CD14-positive monocyte (primary cell): Measurements from ENCODE around the gene SLC12A6. TPM values are rescaled to one million over a fixed set of nuclear protein-coding genes. Genes with fewer than 3 reads are reported as not detected.

Experiments
- DNase-seq, 3 donors: peaks; one replicate each; pipeline ENCODE4 v3.0.0-alpha.2; 2011 to 2022
- H2AFZ ChIP-seq: 2 replicates; pipeline ENCODE4 v1.6.0; 2012; ENCODE audit warnings: mild to moderate bottlenecking, low read depth, low read length, inconsistent platforms; ENCODE audit not compliant: insufficient read depth, poor library complexity, severe bottlenecking
- H3K27ac ChIP-seq, 2 donors: 1 replicate in 1 of 2; 2 replicates in 1 of 2; pipeline ENCODE4 v1.5.1; 2012 to 2013; ENCODE audit warnings: low read length in 2 of 2, control low read depth in 1 of 2, inconsistent platforms in 1 of 2, low read depth in 1 of 2, mild to moderate bottlenecking in 1 of 2
- H3K27me3 ChIP-seq, 2 donors: one replicate each; pipeline versions ENCODE4 v1.6.0 to v1.6.1; 2011 to 2013; ENCODE audit warnings: low read length in 2 of 2; ENCODE audit not compliant: control insufficient read depth in 2 of 2, insufficient read depth in 2 of 2
- H3K36me3 ChIP-seq, 2 donors: replicated peaks in 1 of 2; 1 replicate in 1 of 2; 2 replicates in 1 of 2; pipeline versions ENCODE4 v1.5.1 to v1.6.1; 2012 to 2013; ENCODE audit warnings: low read length in 2 of 2, control low read depth in 1 of 2, inconsistent platforms in 1 of 2, mild to moderate bottlenecking in 1 of 2; ENCODE audit not compliant: insufficient read depth in 2 of 2, control insufficient read depth in 1 of 2
- H3K4me1 ChIP-seq, 2 donors: 1 replicate in 1 of 2; 2 replicates in 1 of 2; pipeline versions ENCODE4 v1.5.1 to v1.6.1; 2012 to 2013; ENCODE audit warnings: low read length in 2 of 2, control low read depth in 1 of 2, inconsistent platforms in 1 of 2, mild to moderate bottlenecking in 1 of 2, moderate library complexity in 1 of 2; ENCODE audit not compliant: insufficient read depth in 2 of 2, control insufficient read depth in 1 of 2
- H3K4me2 ChIP-seq: replicated peaks from 2 replicates; pipeline ENCODE3; 2012; ENCODE audit warnings: low read length, moderate library complexity, mild to moderate bottlenecking; ENCODE audit not compliant: poor library complexity, severe bottlenecking; ENCODE audit errors: extremely low read depth
- H3K4me3 ChIP-seq, 3 experiments: fragments of 200-600 bp in 1 of 3; sonication (generic) in 1 of 3; replicated peaks in 1 of 3; 1 replicate in 2 of 3; 2 replicates in 1 of 3; pipeline ENCODE4 v1.5.1; 2011 to 2013; ENCODE audit warnings: low read length in 3 of 3, mild to moderate bottlenecking in 3 of 3, control low read depth in 2 of 3, low read depth in 2 of 3, inconsistent platforms in 1 of 3, moderate library complexity in 1 of 3
- H3K79me2 ChIP-seq: 2 replicates; pipeline ENCODE4 v1.6.0; 2012; ENCODE audit warnings: mild to moderate bottlenecking, control low read depth, inconsistent platforms, low read length, moderate library complexity; ENCODE audit not compliant: insufficient read depth
- H3K9ac ChIP-seq: 2 replicates; pipeline ENCODE4 v1.6.0; 2017; ENCODE audit warnings: low read length, mild to moderate bottlenecking; ENCODE audit not compliant: insufficient read depth, poor library complexity, severe bottlenecking
- H3K9me3 ChIP-seq, 2 donors: replicated peaks in 1 of 2; 1 replicate in 1 of 2; 2 replicates in 1 of 2; pipeline versions ENCODE4 v1.5.1 to v1.6.1; 2012 to 2013; ENCODE audit warnings: low read length in 2 of 2, control low read depth in 1 of 2; ENCODE audit not compliant: control insufficient read depth in 1 of 2, insufficient read depth in 1 of 2
- H4K20me1 ChIP-seq: 2 replicates; pipeline ENCODE4 v1.6.0; 2012; ENCODE audit warnings: mild to moderate bottlenecking, low read length, control low read depth, moderate library complexity; ENCODE audit not compliant: insufficient read depth
- H3K27ac Mint-ChIP-seq, 7 donors: one replicate each; pipeline ENCODE4 v1.8.0; 2020; ENCODE audit warnings: mild to moderate bottlenecking in 7 of 7, mixed read lengths in 7 of 7, moderate library complexity in 6 of 7, inconsistent platforms in 2 of 7
- H3K27me3 Mint-ChIP-seq, 3 donors: one replicate each; pipeline ENCODE4 v1.8.0; 2021 to 2022; ENCODE audit warnings: low read depth in 3 of 3, mild to moderate bottlenecking in 3 of 3, mixed read lengths in 3 of 3, moderate library complexity in 3 of 3, inconsistent platforms in 1 of 3
- H3K36me3 Mint-ChIP-seq, 2 donors: one replicate each; pipeline ENCODE4 v1.8.0; 2020; ENCODE audit warnings: mixed read lengths in 2 of 2, inconsistent platforms in 1 of 2, mild to moderate bottlenecking in 1 of 2
- H3K4me1 Mint-ChIP-seq: one replicate; pipeline ENCODE4 v1.8.0; 2020; ENCODE audit warnings: mild to moderate bottlenecking, mixed read lengths
- H3K4me3 Mint-ChIP-seq, 2 donors: one replicate each; pipeline ENCODE4 v1.8.0; 2020; ENCODE audit warnings: mild to moderate bottlenecking in 2 of 2, mixed read lengths in 2 of 2, moderate library complexity in 1 of 2
- H3K9me3 Mint-ChIP-seq, 7 donors: one replicate each; pipeline ENCODE4 v1.8.0; 2020 to 2022; ENCODE audit warnings: mixed read lengths in 7 of 7, mild to moderate bottlenecking in 6 of 7, moderate library complexity in 6 of 7, inconsistent platforms in 2 of 7
- CTCF ChIP-seq: fragments of 200-600 bp; IDR thresholded peaks from one replicate; pipeline ENCODE4 v1.8.0; 2022; ENCODE audit warnings: antibody characterized with exemption, mild to moderate bottlenecking
- WGBS: methylation state at CpG from one replicate; pipeline ENCODE4 v1.1.5; 2013; ENCODE audit warnings: missing lambda C conversion rate; ENCODE audit not compliant: insufficient coverage; 5-methylcytosine and 5-hydroxymethylcytosine counted together
- intact Hi-C, 2 donors: fragments of 100-400 bp; cut with micrococcal nuclease; formaldehyde crosslinking; loops; one replicate each; pipeline versions ENCODE4 v1.15.0 to v1.15.1; 2023
- polyA plus RNA-seq, 3 donors: library from polyadenylated mRNA; depleted of rRNA in 1 of 3; unstranded in 2 of 3; stranded (reverse) in 1 of 3; fragments of 300-500 nt in 2 of 3; fragments of >200 nt in 1 of 3; fragmentation: Illumina TruSeq in 2 of 3; gene quantifications; 1 replicate in 2 of 3; 2 replicates in 1 of 3; pipeline ENCODE4 v1.2.3, GENCODE V29; 2012 to 2021

SLC12A6 gene
- polyA plus RNA-seq, 3 donors = 5.4 to 80.0 (median 8.0) TPM

GRCh38 chr15:34367101-34368081 is 29.8 kb upstream of the SLC12A6 start, which contains the start of gene LPCAT4:
Gene LPCAT4 (minus strand): TSS chr15:34367196. CDS start chr15:34367100, 96 bp downstream.
- Mint-ChIP-seq H3K36me3 (peaks cover 7 to 8% of the 10 kb centered on the region in 2 donors), H3K9me3 (peaks cover 0 to 11% (median 0%) of the 10 kb centered on the region in 7 donors), H3K27me3 (peaks cover 2 to 4% (median 3%) of the 10 kb centered on the region in 3 donors), H3K4me1 (peaks cover 32% of the 10 kb centered on the region), H3K4me3 (peak within 1 kb of the TSS; percentile 93 to 98), H3K27ac (peak within 1 kb of the TSS; percentile 79 to 95 (median 91))
- H3K36me3 ChIP-seq = peaks cover 0 to 14% of the 10 kb centered on the region in 2 donors
- H3K9me3 ChIP-seq = no peaks in the 10 kb centered on the region
- peaks cover 7% of the 10 kb centered on the region for H3K79me2 ChIP-seq
- no peaks in the 10 kb centered on the region for H3K27me3 ChIP-seq
- peak; percentile 98 for TF ChIP-seq CTCF
- peak within 1 kb of the TSS; percentile 73 to 75 for H3K27ac ChIP-seq
- intact Hi-C loops = loop anchor here (1.0 to 10.0 kb wide), 5 partner anchors 24 to 217 kb away; partner anchors contain the start of genes NOP10 (in 2 of the 2), NUTM1 (in 2 of the 2) and GOLGA8B (in 1 of the 2)
- H2AFZ ChIP-seq = peak within 1 kb of the TSS; percentile 92
- peaks cover 20 to 26% of the 10 kb centered on the region in 2 donors for H3K4me1 ChIP-seq
- DNase-seq = peak; percentile 72 to 77 (median 75)
- H4K20me1 ChIP-seq = no peaks in the 10 kb centered on the region
- H3K4me2 ChIP-seq = peak within 1 kb of the TSS; percentile 100
- 0% methylated on average over 70 of the region's 80 CpGs for WGBS
- H3K9ac ChIP-seq = peak within 1 kb of the TSS; percentile 67
- H3K4me3 ChIP-seq = peak within 1 kb of the TSS; percentile 85 to 91 (median 89)
